Upper lobe of left lung (tissue), 6 donors: ENCODE measurements around the gene FOXL3. TPM values are rescaled to one million over a fixed set of nuclear protein-coding genes. Genes with fewer than 3 reads are reported as not detected.

ENCODE experiments used
- ATAC-seq, 2 donors: fragments of 200-7000 bp; cut with Tn5 transposase; one replicate each; pipeline ENCODE4 v1.9.1; 2022; ENCODE audit warnings: mild to moderate bottlenecking in 2 of 2, moderate library complexity in 2 of 2; ENCODE audit not compliant: low FRiP score in 2 of 2
- DNase-seq, 2 donors: peaks; one replicate each; pipeline ENCODE4 v3.0.0-alpha.2; 2019 to 2020
- H3K27ac ChIP-seq, 4 donors: fragments of 200-600 bp; sonication (generic); one replicate each; pipeline ENCODE4 v1.5.1; 2016 to 2019
- H3K27me3 ChIP-seq, 4 donors: fragments of 200-600 bp; sonication (generic); one replicate each; pipeline ENCODE4 v1.5.1; 2017 to 2019
- H3K36me3 ChIP-seq, 4 donors: fragments of 200-600 bp; sonication (generic); one replicate each; pipeline ENCODE4 v1.5.1; 2016 to 2019
- H3K4me1 ChIP-seq, 4 donors: fragments of 200-600 bp; sonication (generic); one replicate each; pipeline ENCODE4 v1.5.1; 2018 to 2019
- H3K4me3 ChIP-seq, 4 donors: fragments of 200-600 bp; sonication (generic); one replicate each; pipeline ENCODE4 v1.5.1; 2017 to 2019; ENCODE audit warnings: mild to moderate bottlenecking in 2 of 4, moderate library complexity in 1 of 4
- H3K9me3 ChIP-seq, 4 donors: fragments of 200-600 bp; sonication (generic); one replicate each; pipeline ENCODE4 v1.5.1; 2018 to 2019
- CTCF ChIP-seq, 6 experiments: fragments of 450-650 bp in 4 of 6; fragments of 200-600 bp in 2 of 6; sonication (generic) in 2 of 6; IDR thresholded peaks; one replicate each; pipeline ENCODE4 v1.5.1; 2016 to 2019; ENCODE audit warnings: antibody characterized with exemption in 6 of 6
- EP300 ChIP-seq, 4 donors: sonication (generic); formaldehyde crosslinking; IDR thresholded peaks; one replicate each; pipeline ENCODE4 v1.5.1; 2017; ENCODE audit warnings: antibody characterized with exemption in 4 of 4, control low read depth in 2 of 4
- POLR2A ChIP-seq, 4 donors: fragments of 450-650 bp; IDR thresholded peaks; one replicate each; pipeline ENCODE4 v1.5.1; 2016 to 2017; ENCODE audit warnings: antibody characterized with exemption in 4 of 4, mild to moderate bottlenecking in 2 of 4
- POLR2AphosphoS5 ChIP-seq, 2 donors: sonication (generic); formaldehyde crosslinking; IDR thresholded peaks; one replicate each; pipeline ENCODE4 v1.5.1; 2017; ENCODE audit warnings: antibody characterized with exemption in 2 of 2
- WGBS, 2 donors: methylation state at CpG; one replicate each; pipeline ENCODE4 v1.1.5; 2017 to 2018; 5-methylcytosine and 5-hydroxymethylcytosine counted together
- total RNA-seq, 6 donors: library from RNA; depleted of rRNA in 4 of 6; stranded (reverse); fragments of >200 nt in 4 of 6; gene quantifications; one replicate each; pipeline versions ENCODE4 v1.1.0 to v1.2.1, GENCODE V29; 2016 to 2021
- donor health status: DM: no; HTN: no; CAD: no; lungs with moderate emphysema.
- donor health status: DM: no; HTN: yes; CAD: no; lungs with severe emphysema.

FOXL3 gene
- total RNA-seq, 6 donors from 2014 or later, result not detected

DNA sequence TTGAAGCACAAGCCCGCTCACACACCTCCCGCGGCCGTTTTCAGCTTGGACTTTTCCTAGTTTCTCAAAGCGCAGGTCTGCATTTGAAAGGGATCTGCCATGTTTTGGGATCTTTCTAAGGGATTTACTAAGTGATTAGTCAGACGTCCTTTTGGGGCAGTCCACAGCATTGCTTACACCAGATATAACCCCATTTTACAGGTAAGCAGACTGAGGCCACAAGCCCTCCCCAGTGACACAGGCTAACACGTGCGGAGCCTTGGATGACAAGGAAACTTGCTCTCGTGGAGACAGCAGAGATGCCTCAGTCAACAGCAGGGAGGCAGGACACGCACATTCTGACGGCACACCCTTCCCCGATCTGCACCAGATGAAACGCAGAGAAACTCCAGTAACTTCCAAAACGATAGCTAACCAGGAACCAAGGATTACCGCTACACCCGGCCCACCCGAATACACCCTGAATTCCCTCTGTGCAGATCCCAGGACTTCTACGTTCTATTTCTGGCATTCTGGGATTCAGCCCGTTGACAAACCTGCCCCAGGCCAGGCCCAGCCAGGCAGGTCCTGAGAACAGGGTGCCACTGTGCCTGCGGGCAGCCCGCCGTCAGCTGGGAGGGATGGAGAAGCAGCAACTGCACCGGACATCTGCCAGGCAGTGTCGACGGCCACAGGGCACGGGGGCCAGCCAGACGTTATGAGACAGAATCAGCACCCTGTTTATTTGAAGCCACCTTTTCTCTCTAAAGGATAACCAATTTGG is 27.9 kb downstream of the FOXL3 start:
- H3K9me3 ChIP-seq, result no peaks in the 10 kb centered on the region
- no peaks in the 10 kb centered on the region for H3K36me3 ChIP-seq
- TF ChIP-seq POLR2A (IDR thresholded peaks at IDR 0.05) (no peak), CTCF (IDR thresholded peaks at IDR 0.05) (no peak), EP300 (IDR thresholded peaks at IDR 0.05) (no peak), POLR2AphosphoS5 (IDR thresholded peaks at IDR 0.05) (no peak)
- WGBS, 2 donors, result 89 to 94% methylated on average over 23 to 27 of the region's 27 CpGs
- no peak overlapping the region for H3K27ac ChIP-seq
- peaks cover 11 to 23% (median 16%) of the 10 kb centered on the region in 4 donors for H3K4me1 ChIP-seq
- ATAC-seq (no peak), DNase-seq (peak in 1 of 2 donors; percentile 65)
- H3K4me3 ChIP-seq, result no peak overlapping the region
- H3K27me3 ChIP-seq, result no peaks in the 10 kb centered on the region

GRCh38 chr7:318476-318875 is 28.5 kb downstream of the FOXL3 start:
- no peaks in the 10 kb centered on the region for H3K9me3 ChIP-seq
- H3K4me3 ChIP-seq, result no peak overlapping the region
- TF ChIP-seq EP300 (IDR thresholded peaks at IDR 0.05), result no peak
- TF ChIP-seq POLR2AphosphoS5 (IDR thresholded peaks at IDR 0.05), result no peak
- no peak for TF ChIP-seq CTCF (IDR thresholded peaks at IDR 0.05)
- no peak for TF ChIP-seq POLR2A (IDR thresholded peaks at IDR 0.05)
- H3K36me3 ChIP-seq, result no peaks in the 10 kb centered on the region
- peaks cover 11 to 23% (median 16%) of the 10 kb centered on the region in 4 donors for H3K4me1 ChIP-seq
- DNase-seq (no peak), ATAC-seq (peak in 1 of 2 donors; percentile 16)
- 70 to 76% methylated on average over 5 to 9 of the region's 9 CpGs for WGBS, 2 donors
- H3K27ac ChIP-seq, result peak overlapping the region in 2 of 4 donors; percentile 28 to 43
- no peaks in the 10 kb centered on the region for H3K27me3 ChIP-seq

GRCh38 chr7:318878-319661 is 29.1 kb downstream of the FOXL3 start:
- 45 to 64% methylated on average over 17 to 18 of the region's 18 CpGs for WGBS, 2 donors
- H3K27me3 ChIP-seq, result no peaks in the 10 kb centered on the region
- H3K9me3 ChIP-seq, result no peaks in the 10 kb centered on the region
- peak in 1 of 2 donors; percentile 46 for DNase-seq
- H3K27ac ChIP-seq, result peak overlapping the region in 2 of 4 donors; percentile 28 to 43
- ATAC-seq, result peak in 1 of 2 donors; percentile 31
- no peak for TF ChIP-seq POLR2AphosphoS5 (IDR thresholded peaks at IDR 0.05)
- TF ChIP-seq EP300 (IDR thresholded peaks at IDR 0.05), result no peak
- TF ChIP-seq POLR2A (IDR thresholded peaks at IDR 0.05), result no peak
- no peak for TF ChIP-seq CTCF (IDR thresholded peaks at IDR 0.05)
- H3K4me1 ChIP-seq, result peaks cover 11 to 23% (median 16%) of the 10 kb centered on the region in 4 donors
- H3K36me3 ChIP-seq, result no peaks in the 10 kb centered on the region
- H3K4me3 ChIP-seq, result no peak overlapping the region

DNA sequence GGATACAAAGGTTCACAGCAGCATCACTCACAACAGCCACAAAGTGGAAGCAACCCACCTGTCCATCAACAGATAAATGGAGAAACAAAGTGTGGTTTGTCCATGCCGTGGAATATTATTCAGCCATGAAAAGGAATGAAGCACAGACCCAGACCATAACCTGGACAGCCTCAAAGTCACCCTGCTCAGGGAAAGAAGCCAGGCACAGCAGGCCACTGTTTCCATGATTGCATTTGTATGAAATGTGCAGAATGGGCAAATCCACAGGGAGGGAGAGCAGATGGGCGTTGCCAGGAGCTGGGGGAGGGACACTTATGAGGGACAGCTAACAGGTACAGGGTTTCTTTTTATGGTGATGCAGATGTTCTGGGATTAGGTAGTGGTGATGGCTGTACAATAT is 30.3 kb downstream of the FOXL3 start:
- H3K9me3 ChIP-seq, result no peaks in the 10 kb centered on the region
- no peaks in the 10 kb centered on the region for H3K27me3 ChIP-seq
- ATAC-seq (no peak), DNase-seq (no peak)
- no peak for TF ChIP-seq EP300 (IDR thresholded peaks at IDR 0.05)
- TF ChIP-seq POLR2AphosphoS5 (IDR thresholded peaks at IDR 0.05), result no peak
- TF ChIP-seq POLR2A (IDR thresholded peaks at IDR 0.05), result no peak
- no peak overlapping the region for H3K4me3 ChIP-seq
- peak overlapping the region in 1 of 4 donors; percentile 29 for H3K27ac ChIP-seq
- 80 to 94% methylated on average over 2 of the region's 2 CpGs for WGBS, 2 donors
- H3K36me3 ChIP-seq, result no peaks in the 10 kb centered on the region
- peaks cover 11 to 23% (median 16%) of the 10 kb centered on the region in 4 donors for H3K4me1 ChIP-seq

GRCh38 chr7:322111-322671 is 32.2 kb downstream of the FOXL3 start:
- Histone ChIP-seq H3K4me1 (peaks cover 14 to 30% (median 22%) of the 10 kb centered on the region in 4 donors), H3K27ac (peak overlapping the region in 2 of 4 donors; percentile 49 to 67), H3K4me3 (no peak overlapping the region), H3K36me3 (no peaks in the 10 kb centered on the region), H3K27me3 (no peaks in the 10 kb centered on the region), H3K9me3 (no peaks in the 10 kb centered on the region)
- WGBS, 2 donors, result 8 to 20% methylated on average over 3 to 30 of the region's 45 CpGs
- TF ChIP-seq POLR2AphosphoS5 (IDR thresholded peaks at IDR 0.05) (no peak), CTCF (IDR thresholded peaks at IDR 0.05) (peak; percentile 96 to 99 (median 98)), POLR2A (IDR thresholded peaks at IDR 0.05) (no peak), EP300 (IDR thresholded peaks at IDR 0.05) (no peak)
- peak; percentile 80 to 91 for ATAC-seq
- DNase-seq, result peak; percentile 77 to 98
